GM12865 (cell line): ENCODE results near the gene KLHL5.

Experiments
- DNase-seq: peaks from one replicate; pipeline ENCODE4 v3.0.0; 2010; ENCODE audit warnings: low read depth
- H3K4me3 ChIP-seq: 2 replicates; pipeline ENCODE4 v1.5.1; 2011; ENCODE audit warnings: mild to moderate bottlenecking, low read depth, low read length, control low read depth
- CTCF ChIP-seq: IDR thresholded peaks from 2 replicates; pipeline ENCODE4 v1.5.1; 2011; ENCODE audit warnings: low read length, control low read depth, low read depth, inconsistent platforms; ENCODE audit not compliant: insufficient read depth; ENCODE audit errors: missing control alignments

KLHL5 gene

GRCh38 chr4:39170301-39170700 lies 108.3 kb downstream of the KLHL5 start:
- DNase-seq, result no peak
- no peak for TF ChIP-seq CTCF
- no peak overlapping the region for H3K4me3 ChIP-seq
